VCaP (cell line): ENCODE measurements around the gene UBA5.

Source experiments
- H3K27ac ChIP-seq: fragments of 450-650 bp; 2 replicates; pipeline ENCODE4 v1.5.1; 2017
- TF ChIP-seq, protein P1 (sequence below): fragments of 450-650 bp; conservative IDR thresholded peaks from 2 replicates; pipeline ENCODE4 v1.5.1; 2017; ENCODE audit warnings: mild to moderate bottlenecking, moderate library complexity

The UBA5 gene

GRCh38 chr3:132690040-132690439, 29.9 kb downstream of the UBA5 start:
- TF ChIP-seq, protein P1, sequence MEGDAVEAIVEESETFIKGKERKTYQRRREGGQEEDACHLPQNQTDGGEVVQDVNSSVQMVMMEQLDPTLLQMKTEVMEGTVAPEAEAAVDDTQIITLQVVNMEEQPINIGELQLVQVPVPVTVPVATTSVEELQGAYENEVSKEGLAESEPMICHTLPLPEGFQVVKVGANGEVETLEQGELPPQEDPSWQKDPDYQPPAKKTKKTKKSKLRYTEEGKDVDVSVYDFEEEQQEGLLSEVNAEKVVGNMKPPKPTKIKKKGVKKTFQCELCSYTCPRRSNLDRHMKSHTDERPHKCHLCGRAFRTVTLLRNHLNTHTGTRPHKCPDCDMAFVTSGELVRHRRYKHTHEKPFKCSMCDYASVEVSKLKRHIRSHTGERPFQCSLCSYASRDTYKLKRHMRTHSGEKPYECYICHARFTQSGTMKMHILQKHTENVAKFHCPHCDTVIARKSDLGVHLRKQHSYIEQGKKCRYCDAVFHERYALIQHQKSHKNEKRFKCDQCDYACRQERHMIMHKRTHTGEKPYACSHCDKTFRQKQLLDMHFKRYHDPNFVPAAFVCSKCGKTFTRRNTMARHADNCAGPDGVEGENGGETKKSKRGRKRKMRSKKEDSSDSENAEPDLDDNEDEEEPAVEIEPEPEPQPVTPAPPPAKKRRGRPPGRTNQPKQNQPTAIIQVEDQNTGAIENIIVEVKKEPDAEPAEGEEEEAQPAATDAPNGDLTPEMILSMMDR = no peak
- no peak overlapping the region for H3K27ac ChIP-seq

- TF ChIP-seq, protein P1 = no peak
- no peak overlapping the region for H3K27ac ChIP-seq
Measured at GRCh38 chr3:132694991-132695390, 34.9 kb downstream of the UBA5 start.

- TF ChIP-seq, protein P1 = no peak
- no peak overlapping the region for H3K27ac ChIP-seq
Measured at GRCh38 chr3:132695422-132695821, 35.3 kb downstream of the UBA5 start.

- no peak overlapping the region for H3K27ac ChIP-seq
- TF ChIP-seq, protein P1 = no peak
Measured at GRCh38 chr3:132703733-132704132, 43.6 kb downstream of the UBA5 start.

- TF ChIP-seq, protein P1 = no peak
- no peak overlapping the region for H3K27ac ChIP-seq
Measured at GRCh38 chr3:132709761-132710160, 49.6 kb downstream of the UBA5 start.

- TF ChIP-seq, protein P1 = no peak
- H3K27ac ChIP-seq = no peak overlapping the region
Measured at GRCh38 chr3:132710311-132710710, 50.2 kb downstream of the UBA5 start.

DNA sequence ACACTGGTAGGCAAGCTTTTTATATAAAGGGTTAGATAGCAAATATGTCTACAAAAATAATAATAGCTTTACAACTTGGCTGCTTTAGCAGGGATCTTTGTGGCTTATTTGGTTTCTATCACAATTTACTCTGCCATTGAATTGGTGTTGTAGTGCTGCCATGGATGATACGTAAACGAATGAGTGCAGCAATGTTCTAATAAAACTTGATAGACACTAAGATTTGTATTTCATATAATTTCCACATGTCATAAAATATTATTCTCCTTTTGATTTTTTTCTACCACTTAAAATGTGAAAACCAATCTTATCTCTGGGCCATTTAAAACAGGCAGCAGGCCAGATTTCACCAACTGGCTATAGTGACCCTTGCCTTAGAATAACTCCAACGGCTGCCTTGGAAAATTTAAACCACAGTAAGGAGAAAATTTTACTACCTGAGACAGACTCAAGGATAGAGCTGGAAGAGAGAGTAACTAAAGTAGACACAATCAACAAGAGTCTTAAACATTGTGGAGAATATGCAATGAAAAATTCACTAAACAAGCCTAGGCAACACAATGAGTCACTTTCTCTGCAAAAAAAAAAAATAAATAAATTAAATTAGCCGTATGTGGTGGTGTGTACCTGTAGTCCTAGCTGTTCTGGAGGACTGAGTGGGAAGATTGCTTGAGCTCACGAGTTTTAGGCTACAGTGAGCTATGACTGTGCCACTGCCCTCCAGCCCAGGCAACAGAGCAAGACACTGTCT, 54.0 kb downstream of the UBA5 start:
- TF ChIP-seq, protein P1 = no peak
- H3K27ac ChIP-seq = peak overlapping the region; percentile 24
